Epithelial cell of prostate (primary cell): ENCODE data around the gene IKZF3.

ENCODE experiments used
- DNase-seq: peaks from one replicate; pipeline ENCODE4 v3.0.0-alpha.2; 2011; ENCODE audit warnings: low read depth, low spot score
- H3K27ac ChIP-seq: fragments of 450-650 bp; 2 replicates; pipeline ENCODE4 v1.5.1; 2017; ENCODE audit warnings: mild to moderate bottlenecking

The IKZF3 gene

DNA sequence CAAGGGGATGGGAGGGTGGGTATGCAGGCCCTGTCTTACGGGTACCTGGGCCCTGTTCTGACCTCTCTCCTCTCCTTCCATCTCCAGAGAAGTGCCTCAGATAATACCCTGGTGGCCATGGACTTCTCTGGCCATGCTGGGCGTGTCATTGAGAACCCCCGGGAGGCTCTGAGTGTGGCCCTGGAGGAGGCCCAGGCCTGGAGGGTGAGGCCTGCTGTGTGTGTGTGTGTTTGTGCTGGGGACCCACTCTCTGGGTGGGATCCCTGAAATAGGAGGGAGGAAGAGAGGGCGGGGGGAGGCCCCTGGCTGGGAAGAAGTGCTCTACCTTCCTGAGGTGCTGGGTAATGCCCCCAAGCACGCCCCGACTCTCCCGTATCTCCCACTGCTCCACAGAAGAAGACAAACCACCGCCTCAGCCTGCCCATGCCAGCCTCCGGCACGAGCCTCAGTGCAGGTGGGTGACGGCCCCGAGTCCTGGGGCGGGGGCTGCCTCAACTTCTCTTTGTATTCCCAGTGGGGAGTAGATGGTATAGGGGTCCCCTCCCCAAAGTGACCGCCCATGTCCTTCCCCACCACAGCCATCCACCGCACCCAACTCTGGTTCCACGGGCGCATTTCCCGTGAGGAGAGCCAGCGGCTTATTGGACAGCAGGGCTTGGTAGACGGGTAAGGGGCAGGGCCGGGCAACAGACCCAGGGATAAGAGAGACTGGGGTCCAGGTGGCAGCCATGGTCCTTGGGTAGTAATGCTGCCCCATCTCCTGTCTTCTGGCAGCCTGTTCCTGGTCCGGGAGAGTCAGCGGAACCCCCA is 118.6 kb downstream of the IKZF3 start:
- no peak overlapping the region for H3K27ac ChIP-seq
- DNase-seq = no peak

DNA sequence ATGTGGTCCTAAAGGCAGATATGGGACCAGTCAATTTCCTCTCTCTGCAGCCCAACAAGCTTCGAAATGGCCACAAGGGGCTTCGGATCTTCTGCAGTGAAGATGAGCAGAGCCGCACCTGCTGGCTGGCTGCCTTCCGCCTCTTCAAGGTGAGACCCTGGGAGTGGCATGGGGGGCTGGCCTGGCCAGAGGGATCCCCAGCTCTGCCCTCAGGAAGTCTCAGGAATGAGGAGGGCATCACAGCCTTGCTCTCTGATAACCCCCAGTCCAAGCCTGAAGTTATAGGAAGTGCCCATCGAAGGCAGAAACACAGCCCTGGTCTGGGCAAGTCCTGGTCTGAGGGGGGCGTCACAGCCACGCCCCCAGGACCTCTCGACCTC is 119.3 kb downstream of the IKZF3 start:
- no peak overlapping the region for H3K27ac ChIP-seq
- DNase-seq = no peak

DNA sequence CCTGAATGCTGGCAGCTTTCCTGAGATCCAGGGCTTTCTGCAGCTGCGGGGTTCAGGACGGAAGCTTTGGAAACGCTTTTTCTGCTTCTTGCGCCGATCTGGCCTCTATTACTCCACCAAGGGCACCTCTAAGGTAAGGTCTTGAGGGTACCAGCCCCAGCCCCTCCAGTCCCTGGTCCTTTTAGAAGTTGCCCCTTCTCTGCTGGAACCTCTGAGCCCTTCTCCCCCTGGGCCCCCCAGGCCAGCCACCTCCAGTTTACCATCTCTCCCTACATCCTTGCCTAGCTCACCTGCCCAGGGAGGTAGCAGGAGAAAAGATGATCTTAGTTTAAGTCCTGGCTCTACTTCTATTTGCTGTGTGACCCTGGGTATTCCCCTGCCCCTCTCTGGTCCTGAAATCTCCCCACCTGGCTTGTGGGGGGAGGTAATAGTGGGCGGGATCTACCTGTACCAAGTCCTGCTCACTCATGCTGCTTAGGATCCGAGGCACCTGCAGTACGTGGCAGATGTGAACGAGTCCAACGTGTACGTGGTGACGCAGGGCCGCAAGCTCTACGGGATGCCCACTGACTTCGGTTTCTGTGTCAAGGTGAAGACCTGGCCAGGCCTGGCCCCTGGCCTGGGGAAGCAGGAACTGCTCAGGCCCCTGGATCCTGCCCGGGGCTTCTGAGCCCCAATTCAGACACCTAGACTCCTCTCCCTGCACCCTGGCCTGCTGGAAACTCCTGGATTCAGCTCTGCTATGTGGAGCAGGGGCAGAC is 119.9 kb downstream of the IKZF3 start:
- no peak for DNase-seq
- no peak overlapping the region for H3K27ac ChIP-seq

DNA sequence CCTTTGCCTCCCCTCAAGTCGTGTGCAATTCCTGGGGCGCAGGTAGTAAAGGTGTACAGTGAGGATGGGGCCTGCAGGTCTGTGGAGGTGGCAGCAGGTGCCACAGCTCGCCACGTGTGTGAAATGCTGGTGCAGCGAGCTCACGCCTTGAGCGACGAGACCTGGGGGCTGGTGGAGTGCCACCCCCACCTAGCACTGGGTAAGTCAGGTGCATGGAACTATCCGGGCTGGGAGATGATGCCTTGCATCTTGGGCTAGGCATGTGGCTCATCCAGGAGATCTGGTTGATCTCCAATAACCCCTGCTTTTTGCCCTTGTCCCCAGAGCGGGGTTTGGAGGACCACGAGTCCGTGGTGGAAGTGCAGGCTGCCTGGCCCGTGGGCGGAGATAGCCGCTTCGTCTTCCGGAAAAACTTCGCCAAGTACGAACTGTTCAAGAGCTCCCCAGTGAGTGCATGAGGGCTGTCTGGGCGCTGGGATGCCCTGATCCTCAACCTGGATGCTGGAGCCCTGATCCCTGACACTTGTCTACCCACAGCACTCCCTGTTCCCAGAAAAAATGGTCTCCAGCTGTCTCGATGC is 121.2 kb downstream of the IKZF3 start:
- no peak for DNase-seq
- H3K27ac ChIP-seq = no peak overlapping the region

DNA sequence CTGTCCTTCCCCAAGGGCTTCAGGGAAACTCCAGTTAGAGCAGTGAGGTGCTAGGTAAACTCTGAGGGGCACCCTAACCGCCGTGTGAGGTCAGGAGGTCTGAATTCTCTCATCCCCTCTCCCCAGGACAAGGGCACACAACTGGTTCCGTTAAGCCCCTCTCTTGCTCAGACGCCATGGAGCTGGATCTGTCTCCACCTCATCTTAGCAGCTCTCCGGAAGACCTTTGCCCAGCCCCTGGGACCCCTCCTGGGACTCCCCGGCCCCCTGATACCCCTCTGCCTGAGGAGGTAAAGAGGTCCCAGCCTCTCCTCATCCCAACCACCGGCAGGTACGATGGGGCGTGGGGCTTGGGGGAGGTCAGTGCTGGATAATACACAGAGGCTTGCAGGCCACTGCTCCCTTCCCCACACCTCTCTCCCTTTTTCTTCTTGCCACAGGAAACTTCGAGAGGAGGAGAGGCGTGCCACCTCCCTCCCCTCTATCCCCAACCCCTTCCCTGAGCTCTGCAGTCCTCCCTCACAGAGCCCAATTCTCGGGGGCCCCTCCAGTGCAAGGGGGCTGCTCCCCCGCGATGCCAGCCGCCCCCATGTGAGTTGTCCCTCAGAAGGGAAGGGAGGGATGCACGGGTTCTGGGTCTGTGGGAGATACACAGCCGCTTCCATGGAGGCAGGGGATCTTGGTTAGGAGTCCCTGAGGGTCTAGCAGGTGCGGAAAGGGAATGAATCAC is 121.8 kb downstream of the IKZF3 start:
- peak overlapping the region; percentile 99 for H3K27ac ChIP-seq
- DNase-seq = no peak

DNA sequence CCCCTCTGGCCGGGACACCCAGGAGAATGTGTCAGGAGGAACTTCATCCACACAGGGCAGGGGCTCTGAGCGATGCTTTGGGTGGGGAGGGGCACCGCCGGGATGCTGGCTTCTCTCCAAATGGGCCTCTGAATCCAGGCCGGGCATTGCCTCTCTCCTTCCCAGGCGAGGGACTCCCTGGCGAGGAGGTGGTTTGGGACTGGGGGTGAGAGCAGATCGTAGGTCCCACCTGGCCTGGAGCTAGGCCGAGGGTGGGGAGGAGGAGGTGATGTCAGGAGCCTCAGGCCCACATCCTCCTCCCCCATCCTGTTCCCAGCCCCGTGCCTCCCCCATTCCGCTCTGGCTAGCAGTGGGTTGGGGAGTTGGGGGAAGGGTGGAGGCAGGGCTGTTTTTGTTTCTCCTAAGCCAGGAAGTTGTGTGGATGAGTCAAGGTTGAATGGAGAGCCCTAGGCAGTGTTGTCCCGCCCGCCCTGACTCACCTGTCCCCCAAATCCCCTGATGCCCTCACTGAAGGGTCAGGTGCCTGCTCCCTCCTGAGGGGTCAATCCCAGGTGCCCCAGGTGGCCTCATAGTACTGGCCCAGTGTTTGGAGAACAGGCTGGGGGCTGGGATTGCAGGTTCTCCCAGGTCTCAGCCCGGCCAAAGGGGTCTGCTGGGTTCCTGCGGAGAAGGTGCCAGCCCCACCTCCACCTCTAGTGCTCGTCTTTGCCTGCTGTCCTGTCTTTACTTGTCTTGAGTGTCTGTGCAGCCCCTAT is 123.6 kb downstream of the IKZF3 start:
- peak overlapping the region; percentile 99 for H3K27ac ChIP-seq
- peak; percentile 87 for DNase-seq

DNA sequence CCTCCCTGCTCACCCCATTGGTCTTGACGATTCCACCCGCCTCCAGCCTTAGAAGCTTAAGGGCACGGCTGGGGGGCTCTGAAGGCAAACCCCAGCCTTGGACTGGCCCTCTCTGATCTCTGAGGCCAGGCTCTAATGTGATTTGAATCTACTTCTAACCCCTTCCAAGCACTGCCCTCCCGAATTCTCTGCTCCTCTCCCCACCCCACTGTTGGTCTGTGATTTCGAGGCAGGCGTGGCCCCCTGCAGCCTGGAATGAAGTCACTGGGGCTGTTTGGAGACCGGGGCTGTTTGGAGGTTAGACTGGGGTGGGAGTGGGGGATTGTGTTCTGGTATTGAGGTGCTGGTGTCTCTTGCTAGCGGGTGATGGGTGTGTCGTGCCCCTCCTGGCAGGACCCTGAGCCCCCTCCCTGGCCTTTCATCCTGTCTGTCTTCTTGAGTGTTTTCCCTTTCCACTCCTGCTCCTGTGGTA is 124.2 kb downstream of the IKZF3 start:
- H3K27ac ChIP-seq = peak overlapping the region; percentile 99
- DNase-seq = no peak

DNA sequence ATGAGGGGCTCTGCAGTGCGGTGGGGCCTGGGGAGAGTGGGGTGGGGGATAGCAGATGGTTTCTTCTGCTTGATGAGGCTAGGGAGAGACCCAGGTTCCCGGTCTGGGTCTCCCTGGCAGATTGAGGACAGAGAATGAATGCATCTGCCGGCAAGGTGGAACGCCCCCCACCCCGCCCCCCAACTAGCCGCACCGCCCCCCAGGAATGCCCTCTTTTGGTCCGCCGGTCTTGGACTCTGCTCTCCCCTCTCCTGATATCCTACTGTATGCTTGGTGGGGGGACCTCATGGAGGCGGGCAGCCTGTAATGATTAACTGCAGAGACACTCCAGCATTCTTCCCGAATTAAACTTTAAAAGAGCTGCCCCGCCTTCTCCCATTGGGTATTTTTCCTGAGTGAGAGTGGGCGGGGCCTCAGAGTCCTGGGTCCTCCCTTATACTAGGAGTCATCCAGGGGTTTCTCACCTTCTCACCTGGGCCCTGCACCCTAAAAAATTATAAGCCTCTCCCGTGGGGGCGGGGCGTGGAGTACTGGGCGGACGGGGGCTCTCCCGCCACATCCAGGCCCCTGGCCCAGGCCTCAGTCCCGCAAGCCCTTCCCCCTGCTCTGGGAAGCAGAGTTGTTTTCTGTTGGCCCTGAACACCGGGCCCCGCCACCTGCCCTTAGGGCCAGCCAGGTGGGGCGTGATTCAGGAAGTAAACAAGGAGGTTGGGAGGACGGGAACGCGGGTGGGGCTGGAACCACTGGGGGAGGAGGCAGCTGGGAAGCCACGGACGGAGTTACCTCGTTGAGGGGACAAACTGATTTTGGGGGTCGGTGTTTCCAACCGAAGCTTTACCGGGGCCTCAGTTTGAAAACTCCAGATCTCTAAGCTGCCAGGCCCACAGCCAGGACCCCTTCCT is 124.9 kb downstream of the IKZF3 start:
- DNase-seq = peak; percentile 67
- peak overlapping the region; percentile 99 for H3K27ac ChIP-seq

DNA sequence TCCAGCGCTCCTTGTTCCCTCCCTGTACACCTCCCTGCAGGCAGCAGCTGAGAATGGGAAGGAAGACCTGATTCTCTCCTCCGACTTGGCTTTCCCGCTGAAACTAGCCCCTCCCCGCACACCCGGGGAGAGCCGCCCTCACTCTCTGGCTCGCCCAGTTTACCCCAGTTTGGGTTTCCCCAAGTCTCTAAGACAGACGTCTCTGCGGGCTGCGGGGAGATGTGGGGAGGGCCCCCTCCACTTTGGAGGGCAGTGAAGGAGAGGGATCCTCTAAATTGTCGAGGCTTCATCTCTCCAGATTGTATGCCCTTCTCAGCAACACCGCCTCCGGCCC is 125.6 kb downstream of the IKZF3 start:
- no peak for DNase-seq
- H3K27ac ChIP-seq = peak overlapping the region; percentile 99

DNA sequence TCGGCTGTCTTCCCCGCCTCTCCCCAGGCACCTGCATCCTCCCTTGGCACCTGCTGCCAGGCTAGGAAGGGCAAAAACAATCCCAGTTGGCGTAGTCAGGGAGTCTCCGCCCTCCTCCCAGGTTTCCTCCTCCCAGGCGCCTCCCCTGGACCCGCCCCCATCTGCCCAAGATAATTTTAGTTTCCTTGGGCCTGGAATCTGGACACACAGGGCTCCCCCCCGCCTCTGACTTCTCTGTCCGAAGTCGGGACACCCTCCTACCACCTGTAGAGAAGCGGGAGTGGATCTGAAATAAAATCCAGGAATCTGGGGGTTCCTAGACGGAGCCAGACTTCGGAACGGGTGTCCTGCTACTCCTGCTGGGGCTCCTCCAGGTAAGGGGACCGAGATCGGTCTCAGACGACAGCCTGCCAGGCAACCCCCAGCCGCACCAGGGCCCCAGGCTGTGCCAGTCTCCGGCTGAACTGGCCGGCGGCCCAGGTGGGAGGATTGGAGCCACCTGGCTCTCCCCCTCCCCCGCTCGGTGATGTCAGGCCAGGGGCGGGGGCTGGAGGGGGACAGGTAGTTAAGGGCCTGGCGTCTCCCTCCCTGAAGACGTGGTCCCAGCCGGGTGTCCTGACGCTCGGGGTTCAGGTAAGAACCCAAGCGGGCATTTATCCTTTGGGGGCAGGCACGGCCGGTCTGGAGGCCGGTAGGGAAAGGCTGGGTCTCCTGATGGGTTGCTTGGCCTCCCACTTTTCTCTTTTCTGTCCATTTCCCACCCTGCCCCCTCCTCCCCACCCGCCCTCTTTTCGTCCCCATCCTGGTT is 126.1 kb downstream of the IKZF3 start, which contains the start of gene GRB7:
Gene GRB7 (plus strand): TSS at position 179 of the 808 bp plus-strand sequence. CDS start 4,364 bp downstream, outside the sequence.
- no peak for DNase-seq
- peak within 1 kb of the TSS; percentile 99 for H3K27ac ChIP-seq

DNA sequence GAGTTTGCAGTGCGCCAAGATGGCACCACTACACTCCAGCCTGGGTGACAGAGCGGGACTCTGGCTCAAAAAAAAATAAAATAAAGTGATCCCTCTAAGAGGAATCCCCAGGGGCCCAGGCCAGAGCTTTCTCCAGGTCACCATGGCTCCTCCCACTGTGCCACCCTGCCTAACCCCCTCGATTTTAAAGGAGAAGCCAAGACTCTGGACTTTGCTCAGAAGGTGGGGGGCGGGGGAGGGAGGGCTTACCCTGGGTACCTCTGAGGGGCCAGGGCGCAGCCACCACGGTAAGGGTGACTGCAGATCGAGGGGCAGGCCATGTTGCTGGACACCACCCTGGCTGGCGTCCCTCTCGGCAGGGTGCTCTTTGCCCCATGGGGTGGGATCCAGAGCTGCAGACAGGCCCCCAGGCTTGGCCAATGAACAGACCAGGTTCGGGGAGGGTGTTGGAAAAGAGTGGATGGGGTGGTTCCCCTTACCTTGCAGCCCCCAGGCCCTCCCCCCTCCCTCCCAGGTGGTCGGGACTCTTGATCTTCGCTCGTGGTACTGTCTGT is 126.8 kb downstream of the IKZF3 start:
- no peak for DNase-seq

DNA sequence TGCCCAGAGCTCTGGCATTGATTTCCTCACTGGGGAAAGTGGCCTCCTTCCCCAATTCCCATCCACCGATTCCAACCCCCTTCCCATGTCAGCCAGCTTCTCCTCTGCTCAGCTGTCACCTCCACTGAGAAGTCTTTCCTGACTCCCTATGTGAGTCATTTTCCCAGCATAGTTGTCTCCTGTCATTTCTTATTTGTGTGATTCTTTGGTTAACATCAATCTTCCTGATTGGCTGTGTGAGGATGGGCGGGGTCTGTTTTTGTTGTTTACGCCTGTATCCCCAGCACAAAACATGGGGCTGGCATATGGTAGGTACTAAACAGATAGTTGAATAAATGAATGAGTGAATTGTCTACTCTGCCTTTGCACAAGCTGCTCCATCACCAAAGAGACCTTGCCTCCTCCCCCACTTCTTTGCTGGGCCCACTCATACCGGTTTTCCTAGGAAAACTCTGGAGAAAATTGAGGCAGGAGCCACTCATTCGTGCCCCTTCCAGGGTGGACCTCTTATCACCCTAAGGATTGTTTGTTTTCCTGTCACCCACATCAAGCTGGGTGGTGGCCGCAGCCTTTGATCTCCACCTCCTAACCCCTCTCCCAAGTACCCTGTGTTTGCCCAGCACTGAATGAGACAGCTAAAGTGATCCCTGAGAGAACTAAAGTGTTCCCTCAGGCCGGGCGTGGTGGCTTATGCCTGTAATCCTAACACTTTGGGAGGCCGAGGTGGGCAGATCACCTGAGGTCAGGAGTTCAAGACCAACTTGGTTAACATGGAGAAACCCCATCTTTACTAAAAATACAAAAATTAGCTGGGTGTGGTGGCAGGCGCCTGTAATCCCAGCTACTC is 127.6 kb downstream of the IKZF3 start:
- no peak overlapping the region for H3K27ac ChIP-seq
- DNase-seq = no peak

More for the DNA sequence above, 126.8 kb downstream of the IKZF3 start:
- peak overlapping the region; percentile 99 for H3K27ac ChIP-seq

DNA sequence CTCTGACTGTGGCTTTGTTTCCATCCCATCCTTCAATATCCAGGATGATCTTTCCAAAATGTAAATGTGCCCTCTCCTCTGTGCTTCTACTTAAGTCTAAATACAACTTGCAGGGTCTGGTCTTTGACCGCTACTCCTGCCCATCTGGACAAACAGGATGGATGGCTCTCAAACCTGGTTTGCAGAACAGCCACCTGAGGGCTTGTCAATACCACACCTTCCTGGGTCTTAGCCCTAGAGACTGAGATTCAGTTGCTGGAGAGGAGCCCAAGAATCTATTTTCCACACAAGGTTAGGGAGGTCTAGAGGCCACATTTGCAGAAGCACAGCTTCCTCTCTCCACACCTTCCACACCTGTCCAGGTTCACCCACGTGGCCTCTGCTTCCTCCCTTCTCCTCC is 128.2 kb downstream of the IKZF3 start:
- DNase-seq = no peak
- H3K27ac ChIP-seq = no peak overlapping the region

DNA sequence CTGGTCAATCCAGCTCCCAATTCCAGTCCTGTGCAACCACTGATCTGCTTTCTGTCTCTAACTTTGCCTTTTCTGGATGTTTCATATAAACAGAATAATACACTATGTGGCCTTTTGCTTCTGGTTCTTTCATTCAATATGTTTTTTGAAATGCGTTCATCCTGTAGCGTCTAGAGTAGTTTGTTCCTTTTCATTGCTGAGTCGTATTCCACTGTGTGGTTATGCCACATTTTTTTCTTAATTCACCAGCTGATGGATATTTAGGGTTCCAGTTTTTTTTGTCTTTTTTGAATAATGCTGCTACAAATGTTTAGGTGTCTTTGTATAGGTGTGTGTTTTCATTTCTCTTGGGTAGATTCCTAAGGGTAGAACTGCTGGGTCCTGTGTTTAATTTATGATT is 131.5 kb downstream of the IKZF3 start:
- no peak for DNase-seq
- H3K27ac ChIP-seq = no peak overlapping the region

DNA sequence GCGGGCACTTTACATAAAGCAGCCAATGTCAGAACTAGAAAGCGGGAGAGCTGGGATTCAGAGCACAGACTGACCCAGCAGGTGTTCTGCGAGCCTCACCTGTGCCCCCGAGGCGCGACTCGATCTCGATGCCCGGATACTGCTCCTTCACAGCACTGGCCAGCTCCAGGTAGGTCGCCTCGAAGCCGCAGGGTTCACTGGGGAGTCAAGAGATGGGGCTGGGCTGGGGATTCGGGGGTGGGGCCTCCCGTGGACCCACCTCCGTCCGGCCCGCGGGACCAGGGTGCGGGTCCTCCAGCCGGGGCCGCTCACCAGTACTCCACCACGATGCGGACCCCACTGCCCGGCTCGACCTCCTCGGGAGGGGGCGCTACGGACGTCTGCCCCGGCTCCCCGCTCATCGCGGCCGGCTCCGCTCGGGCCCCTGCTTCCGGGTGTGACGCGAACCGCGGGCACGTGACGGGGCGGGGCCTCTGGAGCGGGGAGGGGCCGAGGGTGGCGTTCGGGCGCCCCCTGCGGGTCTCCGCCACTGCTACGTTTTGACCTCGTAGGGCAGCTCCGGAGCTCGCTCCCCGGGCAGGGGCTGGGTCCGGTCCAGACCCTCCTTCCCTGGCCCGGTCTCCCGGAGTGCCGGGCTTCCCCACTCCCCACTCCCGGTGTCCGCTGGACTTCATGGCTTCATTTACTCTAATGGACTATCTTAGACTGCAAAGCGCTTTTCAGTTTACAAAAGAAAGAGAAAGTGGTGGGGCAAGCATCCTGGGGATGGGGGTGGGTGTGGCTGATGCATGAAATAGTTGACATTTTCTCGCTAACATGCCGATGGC is 133.8 kb downstream of the IKZF3 start, which contains the start of gene MIEN1:
Gene MIEN1 (minus strand): TSS at position 438 of the 827 bp plus-strand sequence. CDS start 37 bp downstream, at position 401.
- peak within 1 kb of the TSS; percentile 61 for H3K27ac ChIP-seq
- DNase-seq = no peak
